K562 (cell line): Measurements from ENCODE around the gene RXRA.

Experiments
- CHD4 ChIP-seq: fragments of 200-600 bp; sonication (generic); IDR thresholded peaks from 3 replicates; pipeline ENCODE4 v1.6.1; 2012; ENCODE audit warnings: low read depth, mild to moderate bottlenecking, mixed read lengths, low read length, inconsistent platforms; ENCODE audit not compliant: insufficient read depth, insufficient replicate concordance, poor library complexity, severe bottlenecking
- EZH2 ChIP-seq: IDR thresholded peaks from 2 replicates; pipeline ENCODE4 v1.6.1; 2012; ENCODE audit warnings: low read depth, mild to moderate bottlenecking, inconsistent platforms, low read length, borderline replicate concordance
- GATAD2A ChIP-seq: fragments of 450-650 bp; IDR thresholded peaks from 2 replicates; pipeline ENCODE4 v1.6.1; 2017
- NFIC ChIP-seq: fragments of 450-650 bp; IDR thresholded peaks from 2 replicates; pipeline ENCODE4 v1.6.1; 2017; ENCODE audit warnings: mild to moderate bottlenecking, inconsistent platforms
- POLR2AphosphoS5 ChIP-seq: IDR thresholded peaks from 2 replicates; pipeline ENCODE4 v1.6.1; 2011; ENCODE audit warnings: mild to moderate bottlenecking, low read depth, low read length, moderate library complexity; ENCODE audit not compliant: control insufficient read depth, insufficient read depth
- RBM39 ChIP-seq: fragments of 200-400 bp; formaldehyde crosslinking; optimal IDR thresholded peaks from 2 replicates; pipeline ENCODE3; 2018; ENCODE audit warnings: low read depth, low read length
- TF ChIP-seq, protein P1 (sequence below): fragments of 250-450 bp; sonication (Bioruptor Pico); IDR thresholded peaks from 2 replicates; pipeline ENCODE4 v1.4.0; 2020; ENCODE audit warnings: mild to moderate bottlenecking, moderate library complexity

DNA sequence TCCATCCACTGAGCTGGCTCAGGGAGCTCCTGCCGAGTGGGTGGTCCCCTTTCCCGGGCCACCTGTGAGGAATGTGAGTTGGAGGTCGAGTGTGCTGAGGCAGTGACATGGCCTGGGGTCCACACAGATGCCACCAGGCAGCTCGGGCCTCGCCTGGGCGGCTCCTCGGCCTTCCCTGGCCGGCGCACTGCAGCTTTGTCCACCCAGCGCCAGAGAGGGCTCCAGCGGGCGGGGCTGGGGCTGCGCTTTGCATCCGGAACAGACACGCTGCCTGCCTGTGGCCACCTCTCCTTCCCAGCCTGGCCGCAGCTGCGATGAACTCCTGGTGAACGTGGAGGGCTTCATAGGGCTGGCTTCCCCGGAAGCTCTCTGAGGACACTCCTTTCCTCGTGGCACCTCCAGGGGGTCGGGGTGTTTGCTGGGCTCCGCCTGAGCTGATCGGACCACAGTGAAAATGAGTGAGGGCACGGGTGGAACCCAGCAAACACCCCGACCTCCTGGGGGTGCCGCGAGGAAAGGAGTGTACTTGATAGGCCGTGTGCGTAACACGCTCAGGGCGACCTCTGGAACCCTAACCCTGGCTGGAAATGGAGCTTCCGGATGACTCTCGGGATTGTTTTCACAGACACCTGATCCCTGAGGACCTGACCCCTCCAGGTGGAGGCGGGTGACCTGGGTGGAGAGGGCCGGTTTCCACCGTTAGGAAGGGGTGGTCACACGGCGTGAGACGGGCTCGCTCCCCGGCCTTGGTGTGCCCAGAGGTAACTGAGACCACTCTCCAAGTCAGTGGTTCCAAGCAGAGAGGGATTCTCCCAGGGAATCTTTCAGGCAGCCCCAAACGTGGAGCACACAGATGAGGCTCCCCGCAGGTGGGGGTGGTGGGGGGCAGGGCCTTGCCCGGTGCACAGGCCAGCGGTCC is 31.8 kb upstream of the RXRA start:
- TF ChIP-seq NFIC (no peak), POLR2AphosphoS5 (no peak), EZH2 (no peak), CHD4 (no peak), GATAD2A (no peak), RBM39 (no peak)
- TF ChIP-seq, protein P1, sequence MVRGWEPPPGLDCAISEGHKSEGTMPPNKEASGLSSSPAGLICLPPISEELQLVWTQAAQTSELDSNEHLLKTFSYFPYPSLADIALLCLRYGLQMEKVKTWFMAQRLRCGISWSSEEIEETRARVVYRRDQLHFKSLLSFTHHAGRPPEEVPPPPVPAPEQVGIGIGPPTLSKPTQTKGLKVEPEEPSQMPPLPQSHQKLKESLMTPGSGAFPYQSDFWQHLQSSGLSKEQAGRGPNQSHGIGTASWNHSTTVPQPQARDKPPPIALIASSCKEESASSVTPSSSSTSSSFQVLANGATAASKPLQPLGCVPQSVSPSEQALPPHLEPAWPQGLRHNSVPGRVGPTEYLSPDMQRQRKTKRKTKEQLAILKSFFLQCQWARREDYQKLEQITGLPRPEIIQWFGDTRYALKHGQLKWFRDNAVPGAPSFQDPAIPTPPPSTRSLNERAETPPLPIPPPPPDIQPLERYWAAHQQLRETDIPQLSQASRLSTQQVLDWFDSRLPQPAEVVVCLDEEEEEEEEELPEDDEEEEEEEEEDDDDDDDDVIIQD (CRISPR knock-in tag): no peak
